Dedifferentiated amniotic fluid mesenchymal stem cell (primary cell): Measurements from ENCODE around the gene KRTAP10-10.
"Not testable (repeated sequence)": the region's sequence is repeated elsewhere in the genome, so short reads cannot be mapped to it uniquely, and the experiment has no call there.

Experiments
- DNase-seq: peaks from one replicate; pipeline ENCODE4 v3.0.0-alpha.2; 2016; ENCODE audit errors: extremely low spot score

Gene KRTAP10-10

DNA sequence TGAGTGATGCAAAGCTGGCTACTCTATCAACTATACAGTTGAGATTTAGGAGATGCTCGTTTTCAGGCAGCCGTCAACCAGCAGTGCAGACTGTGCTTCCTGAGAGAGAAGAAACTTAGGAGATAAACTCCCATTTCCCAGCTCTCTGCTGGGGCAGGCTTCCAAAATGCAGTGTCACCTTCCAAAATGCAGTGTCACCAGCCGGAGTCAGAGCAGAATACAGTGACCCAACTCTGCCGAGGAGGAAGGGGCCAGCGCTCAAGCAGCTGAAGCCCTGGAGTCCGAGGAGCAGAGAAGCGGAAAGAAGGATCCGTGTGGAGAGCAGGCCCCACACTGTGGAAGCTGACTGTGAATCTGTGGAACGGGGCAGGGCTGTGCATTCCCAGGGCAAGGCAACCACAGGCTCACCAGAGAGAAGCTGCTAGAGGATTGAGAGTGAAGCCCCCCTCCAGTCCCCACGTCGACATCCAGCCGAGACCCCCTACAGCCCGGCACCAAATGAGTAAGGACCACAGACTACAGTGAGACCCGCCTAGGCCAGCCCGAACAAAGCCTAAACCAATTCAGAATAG is 45.5 kb downstream of the KRTAP10-10 start:
- DNase-seq, result no peak

DNA sequence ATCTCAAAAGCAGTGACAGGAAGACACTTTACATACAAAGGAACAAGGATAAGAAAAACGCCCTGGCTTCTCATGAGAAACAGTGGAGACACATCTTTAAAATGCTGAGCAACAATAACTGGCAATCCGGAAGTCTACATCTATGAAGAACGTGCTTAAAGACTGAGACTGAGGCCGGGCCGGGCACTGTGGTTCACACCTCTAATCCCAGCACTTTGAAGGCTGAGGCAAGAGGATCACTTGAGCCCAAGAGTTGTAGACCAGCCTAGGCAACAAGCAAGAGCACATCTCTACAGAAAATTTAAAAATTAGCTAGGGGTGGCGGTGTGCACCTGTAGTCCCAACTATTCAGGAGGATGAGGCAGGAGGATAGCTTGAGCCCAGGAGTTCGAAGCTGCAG is 46.9 kb downstream of the KRTAP10-10 start:
- DNase-seq, result no peak

DNA sequence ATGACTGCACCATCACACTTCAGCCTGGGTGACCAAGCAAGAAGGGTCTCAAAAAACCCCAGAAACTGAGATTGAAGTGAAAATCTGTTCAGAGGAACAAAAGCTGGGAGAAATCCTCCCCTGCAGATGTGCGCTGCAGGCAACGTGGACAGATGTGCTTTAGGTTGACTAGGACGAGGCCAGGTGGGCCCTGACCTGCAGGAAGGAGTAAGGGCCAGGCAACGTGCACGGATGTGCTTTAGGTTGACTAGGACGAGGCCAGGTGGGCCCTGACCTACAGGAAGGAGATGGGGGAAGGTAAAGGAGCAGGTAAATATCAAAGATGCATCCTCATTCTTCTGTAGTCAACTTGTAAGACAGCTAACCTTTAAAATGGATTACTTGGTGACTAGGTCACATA is 47.3 kb downstream of the KRTAP10-10 start:
- no peak for DNase-seq

DNA sequence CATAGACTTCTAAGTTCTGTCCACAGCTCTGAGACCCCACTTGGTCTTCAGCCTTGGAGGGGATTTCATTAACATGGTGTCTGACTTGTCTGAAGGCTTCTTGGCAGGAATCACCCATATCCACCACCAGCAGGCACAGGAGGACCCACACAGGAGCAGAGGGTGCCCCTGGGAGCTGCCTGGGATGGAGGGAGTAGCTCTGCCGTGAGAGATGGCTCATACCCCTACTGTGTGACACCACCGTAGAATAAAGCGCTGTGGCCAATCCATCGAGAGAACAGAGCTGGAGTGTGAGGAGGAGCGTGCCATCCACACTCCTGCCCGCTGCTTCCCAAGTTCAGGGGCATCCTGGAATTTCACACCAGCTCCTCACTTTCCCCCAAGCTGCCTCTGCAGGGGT is 47.9 kb downstream of the KRTAP10-10 start:
- DNase-seq, result not testable (repeated sequence)

DNA sequence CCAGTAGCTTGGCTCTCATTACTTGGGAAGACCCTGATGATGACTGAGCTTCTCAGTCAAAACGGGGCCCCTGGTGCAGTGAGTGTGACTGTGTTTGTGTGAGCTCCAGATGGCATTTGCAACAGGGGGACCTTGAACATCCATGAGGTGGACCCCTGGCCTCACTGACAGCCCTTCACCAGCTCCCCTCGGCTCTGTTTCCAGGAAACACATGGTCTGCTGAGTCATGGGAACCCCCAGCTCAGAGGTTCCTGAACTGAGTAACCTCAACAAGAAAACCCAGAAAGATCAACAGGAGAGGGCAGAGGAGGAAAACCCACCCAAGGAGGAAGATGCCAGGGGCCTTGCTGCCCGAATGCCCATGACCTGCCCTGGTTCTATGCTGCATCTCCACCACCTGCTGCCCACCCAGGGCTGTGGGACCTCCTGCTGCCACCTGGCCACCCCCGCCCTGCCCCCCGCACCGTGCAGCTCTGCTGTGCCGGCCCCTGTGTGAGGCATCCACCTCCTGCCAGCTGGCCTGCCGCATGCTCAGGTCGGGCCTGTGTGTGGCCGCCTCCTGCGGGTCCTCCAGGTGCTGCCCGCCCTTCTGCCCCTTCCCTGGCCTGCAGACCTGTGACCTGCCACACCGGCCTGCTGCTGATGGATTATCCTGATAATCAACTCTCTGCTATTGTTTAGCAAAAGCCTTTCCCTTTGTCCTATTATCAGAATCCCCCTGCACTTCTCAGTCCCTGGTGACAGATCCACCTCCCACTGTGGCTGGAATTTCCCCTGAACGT is 49.0 kb downstream of the KRTAP10-10 start:
- DNase-seq, result no peak

DNA sequence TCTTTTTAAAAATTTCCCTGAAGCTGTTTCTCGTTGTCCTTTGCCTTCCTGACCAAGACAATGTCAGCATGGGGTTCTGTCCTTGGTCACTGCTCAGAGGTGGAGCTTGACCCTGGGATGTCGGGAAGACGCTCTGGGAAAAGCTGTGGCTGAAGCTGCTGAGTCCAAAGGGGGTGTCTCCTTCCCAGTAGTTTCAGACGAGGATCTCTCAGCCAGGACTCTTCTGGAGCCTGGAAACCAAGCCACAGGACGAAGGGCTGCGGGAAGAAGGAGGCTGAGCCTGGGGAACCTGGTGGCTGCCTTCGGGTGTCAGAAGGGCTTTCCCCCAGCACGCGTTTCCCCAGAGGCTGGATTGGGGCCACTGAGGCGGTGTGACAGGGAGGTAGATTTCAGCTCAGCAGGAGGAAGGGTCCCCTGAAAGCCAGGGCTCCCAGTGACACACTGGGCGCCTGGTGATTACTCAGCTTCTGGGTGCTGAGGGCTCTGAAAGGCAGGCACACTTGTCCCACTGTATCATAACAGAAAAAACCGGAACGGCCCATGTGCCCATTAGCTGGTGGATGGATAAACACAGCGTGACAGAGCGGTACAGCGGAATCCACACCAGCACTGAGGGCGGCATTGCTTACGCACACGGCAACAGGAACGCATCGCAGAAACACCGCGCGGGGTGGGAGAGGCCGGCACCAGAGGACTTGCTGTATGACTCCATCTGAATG is 49.8 kb downstream of the KRTAP10-10 start:
- DNase-seq, result no peak

DNA sequence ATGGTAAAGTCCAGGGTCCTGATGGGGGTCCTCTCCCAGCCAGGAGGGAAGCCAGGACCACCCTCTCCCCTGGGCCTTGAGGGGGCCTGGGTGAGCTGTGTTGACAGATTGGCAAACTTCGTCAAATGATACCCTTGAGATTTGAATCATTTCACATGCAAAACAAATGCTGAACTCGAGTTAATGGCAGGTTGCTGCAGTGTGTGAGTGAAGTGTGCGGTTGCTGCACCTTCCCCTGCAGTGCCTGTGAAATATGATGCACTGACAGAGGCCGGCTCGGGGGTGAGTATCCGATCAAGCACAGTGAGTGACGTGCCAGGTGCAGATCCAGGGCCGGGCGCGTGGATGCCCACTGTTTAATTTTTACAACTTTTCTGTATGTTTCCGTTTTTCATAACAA is 50.5 kb downstream of the KRTAP10-10 start:
- DNase-seq, result no peak
